Hypothalamus (tissue), 51 donors: Measurements from ENCODE around the gene GIMAP7.
"Not testable (repeated sequence)": the region's sequence is repeated elsewhere in the genome, so short reads cannot be mapped to it uniquely, and the experiment has no call there.

Source experiments
- DNase-seq, 51 donors: peaks; one replicate each; lab custom pipeline; 2025; lab: John Stamatoyannopoulos, UW

GIMAP7 gene

DNA sequence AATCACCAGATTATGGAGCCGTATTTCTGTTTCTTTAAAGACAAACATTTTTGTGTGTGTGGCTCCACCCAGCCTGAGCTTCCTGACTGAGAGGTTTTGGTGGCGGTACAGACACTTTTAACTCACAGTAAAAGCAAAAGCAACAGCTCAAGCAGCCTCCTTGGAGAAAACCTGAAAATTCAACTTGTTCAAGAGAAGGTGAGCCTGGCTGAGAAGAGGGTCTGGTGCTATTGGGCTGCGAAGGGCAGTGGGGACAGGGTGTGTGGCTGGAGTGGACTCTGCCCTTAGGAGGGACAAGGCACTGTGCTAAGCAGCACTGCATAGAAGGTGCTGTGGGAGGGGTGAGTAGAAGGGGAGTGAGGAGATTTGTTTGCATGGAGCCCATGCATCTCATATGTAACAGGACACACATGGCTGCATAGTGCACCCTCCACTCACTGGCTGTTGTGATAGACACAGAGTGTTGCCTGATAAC, at the start of gene GIMAP7:
Gene GIMAP7 (plus strand): TSS at position 125 of the 475 bp plus-strand sequence. CDS start 5,103 bp downstream, outside the sequence.
- no peak for DNase-seq

DNA sequence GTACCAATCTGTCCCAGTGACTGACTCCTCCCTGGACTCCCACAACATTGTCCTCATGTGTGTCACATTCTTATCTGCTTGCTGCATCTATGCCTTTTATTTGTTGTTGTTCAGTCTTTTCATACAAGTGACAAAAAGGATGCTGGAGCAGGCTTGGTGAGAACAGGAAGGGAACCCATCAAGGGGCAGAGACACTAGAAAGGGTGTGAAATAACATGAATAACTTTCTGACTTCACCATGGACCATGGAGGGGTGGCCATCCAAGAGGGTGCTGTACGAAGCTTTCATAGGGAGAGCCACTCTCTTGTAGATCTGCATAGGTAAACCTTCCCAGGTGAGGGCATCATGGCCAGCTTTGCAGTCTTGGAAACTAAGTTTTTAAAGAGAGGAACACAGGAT, 49.7 kb upstream of the GIMAP7 start:
- DNase-seq = no peak

DNA sequence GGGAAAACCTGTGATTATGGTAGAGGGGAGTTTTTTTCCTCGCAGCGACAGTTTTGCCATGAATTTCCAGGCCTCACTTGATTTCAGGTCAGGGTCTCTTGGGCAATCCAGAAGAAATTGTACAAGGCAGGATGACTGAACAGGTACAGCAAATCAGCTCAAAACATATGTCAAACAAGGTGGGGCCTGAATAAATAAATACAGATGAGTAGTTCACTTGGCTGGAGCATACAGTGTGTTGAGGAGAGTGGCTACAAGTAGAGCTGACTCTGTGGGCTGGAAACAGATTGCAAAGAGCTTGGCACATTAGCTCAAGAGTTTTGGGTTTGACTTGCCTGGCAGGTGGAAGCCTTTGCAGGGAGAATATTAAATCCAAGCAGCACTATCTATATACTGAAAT, 49.3 kb upstream of the GIMAP7 start:
- DNase-seq = no peak

DNA sequence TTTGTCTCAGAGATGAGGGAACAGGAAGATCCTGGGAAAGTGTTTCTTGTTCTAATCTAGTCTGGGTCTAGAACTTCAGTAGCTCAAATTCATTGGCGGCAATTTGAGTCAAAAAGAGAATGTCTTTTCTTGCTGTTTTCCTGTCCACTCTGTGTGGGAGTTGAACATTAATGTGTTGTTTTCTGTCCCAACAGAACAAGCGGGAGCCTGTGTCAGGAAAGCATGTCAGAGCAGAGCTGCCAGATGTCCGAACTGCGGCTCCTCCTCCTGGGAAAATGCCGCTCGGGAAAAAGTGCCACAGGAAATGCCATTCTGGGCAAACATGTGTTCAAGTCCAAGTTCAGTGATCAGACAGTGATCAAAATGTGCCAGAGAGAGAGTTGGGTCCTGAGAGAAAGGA, 48.2 kb upstream of the GIMAP7 start:
- DNase-seq = no peak

DNA sequence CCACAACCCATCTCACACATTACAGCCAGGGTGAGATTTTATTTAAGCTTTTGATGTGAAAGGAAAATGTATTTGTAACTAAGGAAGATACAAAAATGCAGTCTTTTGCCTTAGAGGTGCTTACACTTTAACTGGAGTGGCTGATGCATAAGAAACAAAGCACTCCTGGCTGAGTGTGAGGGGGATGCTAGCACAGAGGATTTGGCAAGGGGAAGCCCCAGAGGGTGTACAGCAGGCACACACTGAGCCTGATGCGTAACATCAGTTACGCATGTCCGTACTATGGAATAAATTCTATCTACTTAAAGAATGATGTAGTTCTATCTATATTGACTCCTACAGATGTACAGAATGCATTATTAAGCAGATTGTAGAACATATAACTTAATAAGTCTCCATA, 46.4 kb upstream of the GIMAP7 start:
- DNase-seq = no peak

DNA sequence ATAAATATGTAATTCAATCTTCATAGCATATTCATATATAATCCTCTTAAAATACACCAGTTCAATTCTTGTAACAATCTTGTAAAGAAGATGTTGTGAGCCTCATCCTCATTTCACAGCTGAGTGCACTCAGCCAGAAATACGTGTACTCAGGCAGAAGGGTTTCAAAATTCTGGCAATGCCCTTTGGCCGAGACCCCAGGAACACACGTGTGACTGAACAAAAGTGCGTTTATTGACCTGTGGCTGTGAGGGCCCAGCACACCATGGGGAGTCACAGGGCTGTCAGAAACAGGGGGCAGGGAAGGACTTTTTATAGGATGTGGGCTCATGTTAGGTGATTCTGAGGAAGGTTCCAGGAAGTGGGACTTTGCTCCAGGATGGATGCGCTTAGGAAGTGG, 42.8 kb upstream of the GIMAP7 start:
- DNase-seq = no peak

DNA sequence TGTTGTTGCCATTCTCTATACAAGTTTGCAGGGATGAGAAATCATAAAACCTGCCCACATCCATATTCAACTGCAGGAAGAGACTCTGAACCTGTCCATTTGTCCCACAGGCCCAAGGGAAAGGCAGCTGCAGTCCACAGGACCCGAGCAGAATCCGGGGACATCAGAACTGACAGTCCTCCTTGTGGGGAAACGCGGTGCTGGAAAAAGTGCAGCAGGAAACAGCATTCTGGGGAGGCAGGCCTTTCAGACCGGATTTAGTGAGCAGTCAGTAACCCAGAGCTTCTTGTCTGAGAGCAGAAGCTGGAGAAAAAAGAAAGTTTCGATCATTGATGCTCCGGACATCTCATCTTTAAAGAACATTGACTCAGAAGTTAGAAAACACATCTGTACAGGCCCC, 40.8 kb upstream of the GIMAP7 start:
- no peak for DNase-seq

DNA sequence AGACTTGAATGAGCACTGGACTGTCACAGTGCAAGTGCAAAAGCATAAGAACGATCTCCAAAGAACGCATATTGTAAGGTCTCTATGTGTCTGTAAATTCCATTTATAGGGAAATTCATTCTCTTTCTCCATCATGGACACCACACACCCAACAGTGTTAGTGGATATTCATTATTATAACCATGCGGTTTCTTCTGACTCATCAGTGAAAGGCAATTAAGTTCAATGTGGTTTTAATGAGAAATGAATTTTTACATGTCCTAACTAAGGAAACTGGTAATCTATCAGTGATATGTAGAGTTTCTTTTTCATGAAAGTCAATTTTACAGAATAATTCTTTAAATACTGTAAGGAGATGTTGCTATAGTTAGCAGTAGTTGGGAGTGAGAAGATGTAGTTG, 38.4 kb upstream of the GIMAP7 start:
- no peak for DNase-seq

DNA sequence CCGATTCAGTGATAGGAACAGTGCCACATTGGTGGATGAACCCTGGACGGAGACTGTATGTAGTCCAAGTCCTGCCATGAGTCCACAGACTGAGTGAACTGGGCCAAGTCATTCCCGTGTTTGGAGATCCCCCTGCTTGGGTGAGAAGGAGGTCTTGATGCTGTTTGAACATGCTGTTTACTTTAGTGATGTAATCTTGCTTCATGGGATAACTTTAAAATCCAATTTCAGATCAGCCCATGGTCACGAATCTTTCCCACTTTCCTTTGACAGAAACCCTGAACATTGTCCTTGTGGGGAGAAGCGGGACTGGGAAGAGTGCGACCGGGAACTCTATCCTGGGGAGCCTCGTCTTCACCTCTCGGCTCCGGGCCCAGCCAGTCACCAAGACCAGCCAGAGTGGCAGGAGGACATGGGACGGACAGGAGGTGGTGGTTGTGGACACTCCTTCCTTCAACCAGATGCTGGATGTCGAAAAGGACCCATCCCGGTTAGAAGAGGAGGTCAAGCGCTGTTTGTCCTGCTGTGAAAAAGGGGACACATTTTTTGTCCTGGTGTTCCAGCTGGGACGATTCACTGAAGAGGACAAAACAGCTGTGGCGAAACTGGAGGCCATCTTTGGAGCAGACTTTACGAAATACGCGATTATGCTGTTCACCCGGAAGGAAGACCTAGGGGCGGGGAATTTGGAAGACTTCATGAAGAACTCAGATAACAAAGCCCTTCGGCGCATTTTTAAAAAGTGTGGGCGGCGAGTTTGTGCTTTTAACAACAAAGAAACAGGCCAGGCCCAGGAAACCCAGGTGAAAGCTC, 37.6 kb upstream of the GIMAP7 start:
- no peak for DNase-seq

DNA sequence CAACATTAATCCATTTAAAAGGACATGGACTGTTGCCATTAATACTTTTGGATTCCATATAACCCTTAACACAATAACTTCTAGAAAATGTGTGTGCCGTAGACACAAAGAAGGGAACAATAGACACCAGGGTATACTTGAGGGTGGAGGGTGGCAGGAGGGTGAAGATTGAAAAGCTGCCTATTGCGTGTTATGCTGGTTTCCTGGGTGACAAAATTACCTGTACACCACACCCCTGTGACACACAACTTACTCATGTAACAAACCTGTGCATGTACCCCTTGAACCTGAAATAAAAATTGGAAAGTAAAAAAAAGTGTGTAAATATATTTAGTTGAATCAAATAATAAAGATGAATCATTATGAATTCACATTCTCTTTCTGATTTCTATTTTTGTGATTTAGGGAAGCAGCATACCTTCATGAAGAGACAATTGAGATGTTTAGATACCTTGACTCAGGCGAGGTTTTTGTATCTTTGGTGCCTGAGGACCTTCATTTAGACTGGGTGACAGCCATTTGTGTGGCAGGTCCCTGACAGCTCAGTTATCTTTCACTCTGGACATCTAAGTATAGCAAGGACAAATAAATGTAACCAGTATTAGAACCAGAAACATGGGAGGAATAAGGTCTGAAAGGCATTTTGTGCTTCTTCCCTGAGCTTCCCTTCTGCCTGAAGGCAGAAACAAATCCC, 35.5 kb upstream of the GIMAP7 start:
- DNase-seq = no peak

DNA sequence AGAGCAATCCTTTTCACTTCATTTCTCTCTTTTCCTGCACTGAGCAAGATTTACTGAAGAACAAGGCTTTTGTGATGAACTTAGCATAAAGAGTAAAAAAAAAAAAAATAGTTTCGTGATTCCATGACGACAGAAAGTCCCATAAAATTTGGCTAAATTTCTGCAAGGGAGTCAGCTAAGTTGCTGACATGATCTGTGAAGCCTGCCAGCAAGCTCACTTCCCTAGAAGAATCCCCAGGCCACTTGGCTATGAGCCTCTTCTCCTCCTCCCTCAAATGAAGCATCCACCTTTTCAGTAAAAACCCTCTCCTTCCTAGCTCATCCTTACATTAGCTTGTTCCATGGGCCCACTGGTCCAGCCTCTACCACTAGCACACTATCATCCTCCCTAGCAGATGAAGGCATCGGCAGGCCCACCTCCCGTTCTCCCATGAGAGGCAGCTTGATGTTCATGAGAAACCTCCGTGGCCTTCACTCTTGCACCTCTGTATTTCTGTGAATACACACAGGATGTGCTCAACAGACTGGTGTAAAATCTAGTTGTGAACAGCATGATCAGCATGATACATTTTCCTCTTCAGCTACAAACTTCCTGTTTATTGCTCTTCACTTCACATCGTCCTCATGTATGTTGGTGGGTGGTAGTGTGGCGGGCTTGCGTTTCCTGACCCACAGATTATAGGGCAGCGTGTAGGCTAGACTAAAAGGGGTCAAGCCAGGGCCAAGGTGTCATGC, 33.3 kb upstream of the GIMAP7 start:
- no peak for DNase-seq

DNA sequence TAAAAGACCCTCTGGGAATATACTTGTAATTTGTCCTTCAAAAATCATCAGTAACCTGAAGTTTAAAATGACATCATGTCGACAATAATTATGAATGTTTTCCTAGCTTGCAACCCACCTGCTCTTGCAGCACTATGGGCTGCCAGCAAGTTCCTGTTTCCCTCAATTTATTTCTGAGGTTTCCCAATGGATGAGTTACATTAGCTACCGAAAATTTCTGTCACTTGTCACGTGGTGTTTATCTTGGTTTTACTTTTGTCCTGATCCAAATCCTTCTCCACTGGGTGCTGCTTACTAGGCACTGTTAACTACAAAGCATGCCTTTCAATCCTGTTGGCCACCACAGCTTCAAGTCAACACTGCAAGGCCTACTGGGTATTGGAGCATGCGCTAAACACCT, 32.8 kb upstream of the GIMAP7 start:
- no peak for DNase-seq

DNA sequence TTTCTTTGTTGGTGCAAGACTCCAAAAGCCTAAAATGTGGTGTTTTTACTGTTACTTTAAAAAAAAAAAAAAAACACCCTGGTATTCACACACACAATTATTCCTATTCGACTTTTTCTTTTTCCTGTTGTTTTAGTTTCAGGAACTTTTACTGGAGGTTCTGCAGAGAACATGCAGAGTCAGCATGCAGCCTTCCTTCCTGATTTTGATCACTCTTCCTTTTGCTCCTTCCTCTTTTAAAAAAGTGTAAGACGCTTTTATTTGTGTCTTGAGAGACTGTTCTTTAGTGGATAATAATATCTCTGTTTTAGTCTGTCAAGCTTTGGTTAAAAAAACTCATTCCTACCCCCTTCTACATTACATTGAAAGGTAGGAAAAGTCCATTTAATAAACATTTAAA, 31.2 kb upstream of the GIMAP7 start:
- DNase-seq = peak in 2 of 51 donors; percentile 3 to 10

DNA sequence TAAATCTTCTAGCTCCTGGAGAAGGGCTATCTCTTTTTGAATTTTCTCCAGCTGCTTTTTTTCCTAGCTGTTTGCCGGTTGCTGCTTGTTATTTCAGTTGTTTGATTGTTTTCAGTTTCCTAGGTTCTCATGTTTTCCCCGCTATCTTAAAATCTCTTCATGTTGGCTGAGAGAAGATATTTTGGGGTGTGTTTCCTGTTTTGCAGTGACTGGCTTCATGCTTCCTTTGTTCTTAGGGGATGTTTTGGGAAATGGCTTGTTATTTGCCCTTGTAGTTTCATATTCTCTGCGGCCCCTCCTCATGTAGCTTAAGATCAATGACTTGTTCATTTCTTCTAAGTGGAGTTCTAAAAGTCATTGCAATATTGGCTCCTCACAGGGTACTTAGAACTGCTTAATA, 30.6 kb upstream of the GIMAP7 start:
- not testable (repeated sequence) for DNase-seq

DNA sequence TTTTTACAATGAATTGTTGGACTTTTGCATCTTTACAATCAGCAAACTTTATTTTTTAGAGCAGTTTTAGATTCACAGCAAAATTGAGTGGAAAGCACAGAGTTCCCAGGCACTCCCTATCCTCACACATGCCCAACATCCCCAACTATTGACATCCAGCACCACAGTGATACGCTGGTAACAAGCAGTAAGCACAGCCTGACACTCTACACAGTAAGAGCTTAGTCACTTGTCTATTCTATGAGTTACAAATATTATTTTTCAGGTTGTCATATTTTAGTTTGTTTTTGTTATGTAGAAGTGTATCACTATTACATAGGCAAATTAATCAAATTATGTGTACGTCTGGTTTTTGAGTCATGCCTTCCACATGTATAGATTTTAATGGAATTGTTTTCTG, 27.0 kb upstream of the GIMAP7 start:
- no peak for DNase-seq

DNA sequence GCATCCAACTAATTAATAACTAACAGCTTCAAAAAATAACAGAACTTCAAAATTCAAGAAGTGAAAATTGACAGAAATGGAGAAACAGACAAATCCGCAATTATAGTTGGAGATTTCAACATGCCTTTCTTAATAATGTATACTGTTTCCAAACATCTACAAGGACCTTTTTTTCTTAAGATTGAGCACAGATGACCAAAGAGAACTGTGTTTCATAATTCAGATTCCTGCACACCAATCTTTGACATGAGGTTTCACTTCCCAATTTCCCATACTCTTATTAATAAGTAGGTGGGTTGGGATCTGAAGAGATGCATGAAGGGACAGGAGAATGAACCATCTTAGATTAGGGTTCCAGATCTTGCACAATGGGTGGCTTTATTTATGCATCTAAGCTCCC, 24.9 kb upstream of the GIMAP7 start:
- DNase-seq = no peak

DNA sequence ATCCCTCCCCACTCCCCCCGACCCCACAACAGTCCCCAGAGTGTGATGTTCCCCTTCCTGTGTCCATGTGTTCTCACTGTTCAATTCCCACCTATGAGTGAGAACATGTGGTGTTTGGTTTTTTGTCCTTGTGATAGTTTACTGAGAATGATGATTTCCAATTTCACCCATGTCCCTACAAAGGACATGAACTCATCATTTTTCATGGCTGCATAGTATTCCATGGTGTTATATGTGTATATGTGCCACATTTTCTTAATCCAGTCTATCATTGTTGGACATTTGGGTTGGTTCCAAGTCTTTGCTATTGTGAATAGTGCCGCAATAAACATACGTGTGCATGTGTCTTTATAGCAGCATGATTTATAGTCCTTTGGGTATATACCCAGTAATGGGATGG, 21.2 kb upstream of the GIMAP7 start:
- DNase-seq = not testable (repeated sequence)

DNA sequence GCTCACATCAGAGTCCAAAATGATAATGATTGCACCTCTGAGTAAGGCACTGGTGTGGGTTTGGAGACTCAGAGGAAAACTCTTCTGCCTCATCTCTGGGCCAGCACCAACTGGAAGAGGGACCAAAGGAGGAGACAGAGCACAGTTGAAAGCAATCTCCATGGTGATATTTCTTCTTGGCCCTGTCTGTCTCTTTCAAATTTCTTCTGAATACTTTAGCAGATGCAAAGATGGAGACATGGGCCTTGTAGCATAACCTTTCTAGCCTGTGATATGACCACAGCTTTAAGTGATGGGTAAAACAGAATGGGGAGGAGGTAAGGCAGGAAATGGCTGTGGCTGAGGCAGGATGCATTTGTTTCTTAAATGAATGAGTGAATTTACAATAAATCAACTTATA, 12.2 kb upstream of the GIMAP7 start:
- no peak for DNase-seq

DNA sequence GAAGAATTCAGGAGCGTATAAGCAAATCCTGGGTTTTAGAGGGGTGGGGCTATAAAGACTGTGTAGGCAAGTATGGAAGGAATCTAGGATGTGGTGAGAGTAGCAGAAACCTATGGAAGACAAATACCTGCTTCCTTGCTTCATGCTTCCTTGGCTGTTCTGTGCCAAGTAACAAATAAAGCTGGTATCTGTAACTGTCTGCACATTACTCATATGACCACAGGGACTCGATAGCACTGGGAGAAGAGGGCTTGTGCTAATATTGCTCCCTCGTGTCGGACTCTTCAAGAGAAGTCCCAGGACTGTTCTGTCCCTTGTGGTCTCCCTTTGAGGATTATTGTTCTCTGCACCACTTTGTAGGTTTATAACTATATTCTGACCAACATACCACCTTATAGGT, 11.5 kb upstream of the GIMAP7 start:
- no peak for DNase-seq

DNA sequence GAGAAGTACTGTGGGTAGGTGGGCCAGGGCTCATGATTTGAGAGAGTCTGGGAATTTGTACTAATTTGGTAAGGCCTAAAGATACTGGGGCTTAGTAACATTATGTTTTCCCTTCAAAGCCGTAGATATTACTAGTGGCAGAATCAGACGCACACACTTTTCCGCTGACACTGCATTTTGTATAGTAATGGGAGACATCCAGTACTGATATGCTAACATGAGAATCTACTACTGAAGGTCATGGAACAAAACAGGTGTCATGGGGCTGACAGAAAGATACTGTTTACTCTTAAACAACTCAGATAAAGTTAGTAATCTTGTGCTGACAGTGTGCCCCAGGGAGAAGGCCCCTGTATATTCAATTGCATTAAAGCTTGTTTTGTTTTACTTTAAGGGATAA, 11.1 kb upstream of the GIMAP7 start:
- DNase-seq = no peak

DNA sequence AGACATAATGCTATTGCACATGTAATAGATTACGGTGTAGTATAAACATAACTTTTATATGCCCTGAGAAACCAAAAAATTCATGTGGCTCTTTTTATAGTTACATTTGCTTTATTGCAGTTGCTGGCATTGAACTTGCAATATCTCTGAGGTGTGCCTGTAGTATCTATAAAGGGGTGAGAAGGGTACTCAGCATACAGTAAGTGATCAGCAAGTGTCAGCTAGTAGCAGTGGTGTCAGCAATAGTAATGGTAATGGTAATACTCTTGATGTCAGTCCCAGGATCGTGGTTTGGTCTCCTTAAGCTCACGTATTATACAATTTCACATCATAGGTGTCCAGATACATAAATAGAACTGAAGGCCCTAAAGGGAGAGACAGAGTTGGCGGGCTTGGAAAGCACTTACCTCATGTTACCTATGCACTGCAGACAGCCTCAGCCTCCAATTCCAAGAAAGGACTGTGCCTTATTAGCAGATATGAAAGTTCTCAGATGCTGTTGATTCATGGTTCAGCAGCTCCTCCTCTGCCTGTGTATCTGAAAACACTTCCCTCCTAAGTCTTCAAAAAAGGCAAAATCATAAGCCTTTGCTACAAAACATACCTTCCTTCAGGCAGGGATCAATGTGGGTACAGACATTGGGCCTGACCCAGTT, 6.6 kb upstream of the GIMAP7 start:
- no peak for DNase-seq
